Mesendoderm (in vitro differentiated cells): ENCODE results near the gene INPPL1.
A peak's percentile ranks its signal among the peaks of the same experiment; 100 is the strongest.

Experiments
- DNase-seq: peaks from one replicate; pipeline ENCODE4 v3.0.0; 2013
- H2AK5ac ChIP-seq: 2 replicates; pipeline ENCODE4 v1.6.1; 2013; ENCODE audit warnings: low read length, inconsistent platforms
- H2BK120ac ChIP-seq: 2 replicates; pipeline ENCODE4 v1.6.1; 2013; ENCODE audit warnings: low read depth, mild to moderate bottlenecking, low read length, moderate library complexity, mixed read lengths
- H2BK15ac ChIP-seq: replicated peaks from 2 replicates; pipeline ENCODE4 v1.6.1; 2013; ENCODE audit warnings: low read depth, mild to moderate bottlenecking, moderate library complexity
- H2BK5ac ChIP-seq: 2 replicates; pipeline ENCODE4 v1.6.1; 2013; ENCODE audit warnings: low read length, inconsistent platforms
- H3K18ac ChIP-seq: 2 replicates; pipeline ENCODE4 v1.6.1; 2013; ENCODE audit warnings: mild to moderate bottlenecking, low read length, mixed read lengths
- H3K23ac ChIP-seq: one replicate; pipeline ENCODE4 v1.6.1; 2013; ENCODE audit warnings: low read length
- H3K27ac ChIP-seq: 2 replicates; pipeline ENCODE4 v1.5.1; 2013; ENCODE audit warnings: low read depth, mild to moderate bottlenecking, inconsistent platforms, low read length, moderate library complexity
- H3K27me3 ChIP-seq: 2 replicates; pipeline ENCODE4 v1.6.1; 2013; ENCODE audit warnings: low read length, control low read depth, mild to moderate bottlenecking, inconsistent platforms; ENCODE audit not compliant: insufficient read depth, poor library complexity
- H3K36me3 ChIP-seq: 2 replicates; pipeline ENCODE4 v1.6.1; 2013; ENCODE audit warnings: low read length, inconsistent platforms; ENCODE audit not compliant: control insufficient read depth, insufficient read depth
- H3K4ac ChIP-seq: one replicate; pipeline ENCODE4 v1.6.1; 2013; ENCODE audit warnings: low read depth, mild to moderate bottlenecking, low read length, moderate library complexity
- H3K4me1 ChIP-seq: 2 replicates; pipeline ENCODE4 v1.6.1; 2013; ENCODE audit warnings: low read depth, low read length, inconsistent platforms; ENCODE audit not compliant: control insufficient read depth
- H3K4me2 ChIP-seq: 2 replicates; pipeline ENCODE4 v1.6.1; 2013; ENCODE audit warnings: low read length
- H3K4me3 ChIP-seq: 2 replicates; pipeline ENCODE4 v1.5.1; 2013; ENCODE audit warnings: mild to moderate bottlenecking, low read length
- H3K56ac ChIP-seq: one replicate; pipeline ENCODE4 v1.6.1; 2013; ENCODE audit warnings: low read length
- H3K79me1 ChIP-seq: 2 replicates; pipeline ENCODE4 v1.6.1; 2013; ENCODE audit warnings: low read length, inconsistent platforms
- H3K79me2 ChIP-seq: 2 replicates; pipeline ENCODE4 v1.6.1; 2013; ENCODE audit warnings: mild to moderate bottlenecking, low read length; ENCODE audit not compliant: control insufficient read depth, insufficient read depth
- H3K9ac ChIP-seq: 2 replicates; pipeline ENCODE4 v1.6.1; 2013; ENCODE audit warnings: low read length, inconsistent platforms
- H4K5ac ChIP-seq: one replicate; pipeline ENCODE4 v1.6.1; 2013; ENCODE audit warnings: low read length
- H4K8ac ChIP-seq: one replicate; pipeline ENCODE4 v1.6.1; 2013; ENCODE audit warnings: low read depth, mild to moderate bottlenecking, control low read depth, low read length, moderate library complexity
- WGBS: extraction: QIAGEN DNeasy Blood & Tissue Kit; methylation state at CpG from one replicate; pipeline ENCODE4 v1.1.7; 2013; ENCODE audit warnings: low lambda C conversion rate, missing lambda C conversion rate; ENCODE audit not compliant: insufficient coverage; ENCODE audit errors: extremely low coverage; 5-methylcytosine and 5-hydroxymethylcytosine counted together

Gene INPPL1

GRCh38 chr11:72247584-72247983, 23.0 kb downstream of the INPPL1 start:
- H2AK5ac ChIP-seq, result no peak overlapping the region
- H3K36me3 ChIP-seq, result no peaks in the 10 kb centered on the region
- H3K79me1 ChIP-seq, result no peaks in the 10 kb centered on the region
- no peak overlapping the region for H3K9ac ChIP-seq
- H3K27me3 ChIP-seq, result peaks cover 28% of the 10 kb centered on the region
- H3K27ac ChIP-seq, result no peak overlapping the region
- H3K18ac ChIP-seq, result no peak overlapping the region
- H4K8ac ChIP-seq, result no peak overlapping the region
- H2BK120ac ChIP-seq, result no peak overlapping the region
- H3K23ac ChIP-seq, result no peak overlapping the region
- peak; percentile 13 for DNase-seq
- no peak overlapping the region for H3K56ac ChIP-seq
- no peak overlapping the region for H2BK15ac ChIP-seq
- no CpG with 5 or more reads among the region's 2 CpGs for WGBS
- H4K5ac ChIP-seq, result no peak overlapping the region
- H3K4me1 ChIP-seq, result peaks cover 5% of the 10 kb centered on the region
- H3K79me2 ChIP-seq, result no peaks in the 10 kb centered on the region
- no peak overlapping the region for H3K4me3 ChIP-seq
- H3K4me2 ChIP-seq, result no peak overlapping the region
- H3K4ac ChIP-seq, result no peak overlapping the region
- no peak overlapping the region for H2BK5ac ChIP-seq

- Histone ChIP-seq H3K4ac (no peak overlapping the region), H3K18ac (no peak overlapping the region), H2AK5ac (no peak overlapping the region), H4K8ac (no peak overlapping the region), H3K79me2 (no peaks in the 10 kb centered on the region), H2BK5ac (no peak overlapping the region), H3K9ac (no peak overlapping the region), H3K4me1 (peaks cover 5% of the 10 kb centered on the region), H3K23ac (no peak overlapping the region), H2BK120ac (no peak overlapping the region), H3K4me3 (no peak overlapping the region), H3K36me3 (no peaks in the 10 kb centered on the region), H2BK15ac (no peak overlapping the region), H3K56ac (no peak overlapping the region), H3K27ac (no peak overlapping the region), H4K5ac (no peak overlapping the region), H3K4me2 (no peak overlapping the region), H3K79me1 (no peaks in the 10 kb centered on the region), H3K27me3 (peaks cover 18% of the 10 kb centered on the region)
- DNase-seq, result no peak
- WGBS, result no CpG with 5 or more reads among the region's 5 CpGs
Observed at GRCh38 chr11:72249961-72250360, 25.4 kb downstream of the INPPL1 start.

GRCh38 chr11:72250661-72251464, 26.3 kb downstream of the INPPL1 start:
- no peak for DNase-seq
- Histone ChIP-seq H3K4me2 (no peak overlapping the region), H3K4me1 (peaks cover 5% of the 10 kb centered on the region), H3K4me3 (no peak overlapping the region), H3K79me1 (no peaks in the 10 kb centered on the region), H3K36me3 (no peaks in the 10 kb centered on the region), H3K9ac (no peak overlapping the region), H4K5ac (no peak overlapping the region), H3K27ac (no peak overlapping the region), H3K56ac (no peak overlapping the region), H3K27me3 (peaks cover 11% of the 10 kb centered on the region), H3K18ac (no peak overlapping the region), H4K8ac (no peak overlapping the region), H2AK5ac (no peak overlapping the region), H3K79me2 (no peaks in the 10 kb centered on the region), H2BK120ac (no peak overlapping the region), H2BK15ac (no peak overlapping the region), H2BK5ac (no peak overlapping the region), H3K4ac (no peak overlapping the region), H3K23ac (no peak overlapping the region)
- no CpG with 5 or more reads among the region's 24 CpGs for WGBS

GRCh38 chr11:72251614-72252013, 27.0 kb downstream of the INPPL1 start:
- H3K4me1 ChIP-seq, result peaks cover 5% of the 10 kb centered on the region
- no peaks in the 10 kb centered on the region for H3K36me3 ChIP-seq
- H2AK5ac ChIP-seq, result no peak overlapping the region
- H4K5ac ChIP-seq, result no peak overlapping the region
- H3K18ac ChIP-seq, result no peak overlapping the region
- no peak overlapping the region for H3K4me3 ChIP-seq
- no peak overlapping the region for H3K4me2 ChIP-seq
- no peaks in the 10 kb centered on the region for H3K79me1 ChIP-seq
- H2BK5ac ChIP-seq, result no peak overlapping the region
- no peak overlapping the region for H3K27ac ChIP-seq
- DNase-seq, result no peak
- WGBS, result no CpG with 5 or more reads among the region's 5 CpGs
- H3K23ac ChIP-seq, result no peak overlapping the region
- no peaks in the 10 kb centered on the region for H3K79me2 ChIP-seq
- no peak overlapping the region for H3K9ac ChIP-seq
- no peak overlapping the region for H3K4ac ChIP-seq
- H3K27me3 ChIP-seq, result peaks cover 4% of the 10 kb centered on the region
- H2BK15ac ChIP-seq, result no peak overlapping the region
- no peak overlapping the region for H2BK120ac ChIP-seq
- no peak overlapping the region for H3K56ac ChIP-seq
- no peak overlapping the region for H4K8ac ChIP-seq

- Histone ChIP-seq H3K9ac (no peak overlapping the region), H4K8ac (no peak overlapping the region), H3K4me1 (peaks cover 2% of the 10 kb centered on the region), H3K23ac (no peak overlapping the region), H3K27me3 (no peaks in the 10 kb centered on the region), H3K36me3 (no peaks in the 10 kb centered on the region), H3K79me2 (no peaks in the 10 kb centered on the region), H2AK5ac (no peak overlapping the region), H3K4ac (no peak overlapping the region), H3K4me3 (no peak overlapping the region), H2BK5ac (no peak overlapping the region), H3K27ac (no peak overlapping the region), H3K56ac (no peak overlapping the region), H4K5ac (no peak overlapping the region), H2BK15ac (no peak overlapping the region), H3K18ac (no peak overlapping the region), H3K4me2 (no peak overlapping the region), H3K79me1 (no peaks in the 10 kb centered on the region), H2BK120ac (no peak overlapping the region)
- no peak for DNase-seq
- WGBS, result no CpG with 5 or more reads among the region's 3 CpGs
Observed at GRCh38 chr11:72253392-72253791, 28.8 kb downstream of the INPPL1 start.
